HEK293 (cell line): ENCODE results near the gene ZG16.

Experiments used
- CTCF ChIA-PET: fragments of 350-600 bp; formaldehyde crosslinking; extraction: SDS; loops from one replicate; lab custom pipeline; 2021; ENCODE audit warnings: antibody characterized with exemption; lab: Yijun Ruan, JAX
- POLR2A ChIA-PET: fragments of 300-600 bp; formaldehyde crosslinking; extraction: SDS; loops from one replicate; lab custom pipeline; 2020; ENCODE audit warnings: antibody characterized with exemption, inconsistent platforms; lab: Yijun Ruan, JAX
- H3K27ac ChIP-seq: fragments of 200-500 bp; sonication (Bioruptor generic); 2 replicates; pipeline ENCODE4 v1.5.1; 2014; ENCODE audit warnings: low read depth, low read length, control low read depth, inconsistent platforms; ENCODE audit errors: extremely low read depth
- H3K36me3 ChIP-seq, 2 experiments: fragments of 200-500 bp in 1 of 2; sonication (Bioruptor generic) in 1 of 2; 1 replicate in 1 of 2; 2 replicates in 1 of 2; pipeline ENCODE4 v1.5.1; 2014 to 2017; ENCODE audit warnings: inconsistent platforms in 2 of 2, low read length in 2 of 2; ENCODE audit not compliant: control insufficient read depth in 2 of 2, insufficient read depth in 1 of 2
- H3K4me1 ChIP-seq: fragments of 200-500 bp; sonication (Bioruptor generic); 2 replicates; pipeline ENCODE4 v1.5.1; 2014; ENCODE audit warnings: mild to moderate bottlenecking, low read length, inconsistent platforms; ENCODE audit not compliant: control insufficient read depth, insufficient read depth
- H3K4me3 ChIP-seq: 2 replicates; pipeline ENCODE4 v1.5.1; 2011; ENCODE audit warnings: low read depth, mild to moderate bottlenecking, control low read depth, low read length, moderate library complexity
- H3K9me3 ChIP-seq: fragments of 200-500 bp; sonication (Bioruptor generic); 2 replicates; pipeline ENCODE4 v1.5.1; 2014; ENCODE audit warnings: low read depth, low read length, inconsistent platforms; ENCODE audit not compliant: control insufficient read depth, insufficient read depth
- BCL11B ChIP-seq: fragments of 450-650 bp; formaldehyde crosslinking; IDR thresholded peaks from 2 replicates; pipeline ENCODE4 v1.5.1; 2016; ENCODE audit warnings: low read depth, missing biosample characterization, missing genetic modification characterization
- EGR2 ChIP-seq: fragments of 450-650 bp; formaldehyde crosslinking; IDR thresholded peaks from 2 replicates; pipeline ENCODE4 v1.5.1; 2016; ENCODE audit warnings: low read depth, missing biosample characterization, missing genetic modification characterization
- KLF9 ChIP-seq: fragments of 450-650 bp; formaldehyde crosslinking; IDR thresholded peaks from 2 replicates; pipeline ENCODE4 v1.5.1; 2016; ENCODE audit warnings: missing biosample characterization, missing genetic modification characterization, low read depth
- MZF1 ChIP-seq: fragments of 450-650 bp; formaldehyde crosslinking; IDR thresholded peaks from 2 replicates; pipeline ENCODE4 v1.5.1; 2017; ENCODE audit warnings: missing biosample characterization, missing genetic modification characterization, borderline replicate concordance
- WT1 ChIP-seq: fragments of 450-650 bp; formaldehyde crosslinking; IDR thresholded peaks from 2 replicates; pipeline ENCODE4 v1.5.1; 2016; ENCODE audit warnings: missing biosample characterization, missing genetic modification characterization
- YY2 ChIP-seq: fragments of 450-650 bp; formaldehyde crosslinking; IDR thresholded peaks from 2 replicates; pipeline ENCODE4 v1.5.1; 2016; ENCODE audit warnings: missing biosample characterization, missing genetic modification characterization
- ZBTB1 ChIP-seq: fragments of 450-650 bp; formaldehyde crosslinking; IDR thresholded peaks from 2 replicates; pipeline ENCODE4 v1.5.1; 2016; ENCODE audit warnings: missing biosample characterization, missing genetic modification characterization
- ZBTB7A ChIP-seq: fragments of 450-650 bp; formaldehyde crosslinking; IDR thresholded peaks from 2 replicates; pipeline ENCODE4 v1.5.1; 2016; ENCODE audit warnings: low read depth, missing biosample characterization, missing genetic modification characterization
- ZFP69B ChIP-seq: fragments of 450-650 bp; formaldehyde crosslinking; IDR thresholded peaks from 2 replicates; pipeline ENCODE4 v1.5.1; 2016; ENCODE audit warnings: missing biosample characterization, missing genetic modification characterization
- ZNF174 ChIP-seq: fragments of 450-650 bp; formaldehyde crosslinking; IDR thresholded peaks from 2 replicates; pipeline ENCODE4 v1.5.0; 2017; ENCODE audit warnings: missing biosample characterization, mild to moderate bottlenecking, missing genetic modification characterization
- ZNF239 ChIP-seq: fragments of 450-650 bp; formaldehyde crosslinking; IDR thresholded peaks from 2 replicates; pipeline ENCODE4 v1.5.1; 2016; ENCODE audit warnings: missing biosample characterization, missing genetic modification characterization
- ZNF26 ChIP-seq: fragments of 450-650 bp; formaldehyde crosslinking; IDR thresholded peaks from 2 replicates; pipeline ENCODE4 v1.5.1; 2016; ENCODE audit warnings: missing biosample characterization, missing genetic modification characterization
- ZNF302 ChIP-seq: fragments of 450-650 bp; formaldehyde crosslinking; IDR thresholded peaks from 2 replicates; pipeline ENCODE4 v1.5.1; 2016; ENCODE audit warnings: missing biosample characterization, missing genetic modification characterization, low read depth
- ZNF488 ChIP-seq: fragments of 450-650 bp; formaldehyde crosslinking; IDR thresholded peaks from 2 replicates; pipeline ENCODE4 v1.5.1; 2016; ENCODE audit warnings: missing biosample characterization, missing genetic modification characterization
- ZNF514 ChIP-seq: fragments of 450-650 bp; formaldehyde crosslinking; IDR thresholded peaks from 2 replicates; pipeline ENCODE4 v1.5.1; 2016; ENCODE audit warnings: missing biosample characterization, missing genetic modification characterization
- ZNF544 ChIP-seq: fragments of 450-650 bp; formaldehyde crosslinking; IDR thresholded peaks from 2 replicates; pipeline ENCODE4 v1.5.0; 2017; ENCODE audit warnings: missing biosample characterization, missing genetic modification characterization
- ZNF560 ChIP-seq: fragments of 450-650 bp; formaldehyde crosslinking; IDR thresholded peaks from 2 replicates; pipeline ENCODE4 v1.5.1; 2017; ENCODE audit warnings: missing biosample characterization, missing genetic modification characterization, borderline replicate concordance
- ZNF658 ChIP-seq: fragments of 450-650 bp; formaldehyde crosslinking; IDR thresholded peaks from 2 replicates; pipeline ENCODE4; 2016; ENCODE audit warnings: missing biosample characterization, missing genetic modification characterization
- ZNF677 ChIP-seq: fragments of 450-650 bp; IDR thresholded peaks from 2 replicates; pipeline ENCODE4 v1.5.0; 2018; ENCODE audit warnings: missing biosample characterization, mild to moderate bottlenecking, missing genetic modification characterization, moderate library complexity
- ZNF777 ChIP-seq: fragments of 450-650 bp; formaldehyde crosslinking; IDR thresholded peaks from 2 replicates; pipeline ENCODE4 v1.5.1; 2017; ENCODE audit warnings: missing biosample characterization, missing genetic modification characterization, borderline replicate concordance
- ZSCAN18 ChIP-seq: fragments of 450-650 bp; formaldehyde crosslinking; IDR thresholded peaks from 2 replicates; pipeline ENCODE4 v1.5.1; 2016; ENCODE audit warnings: missing biosample characterization, missing genetic modification characterization
- TF ChIP-seq, protein P1 (sequence below): fragments of 450-650 bp; formaldehyde crosslinking; IDR thresholded peaks from 2 replicates; pipeline ENCODE4 v1.5.1; 2016; ENCODE audit warnings: missing biosample characterization, missing genetic modification characterization
- TF ChIP-seq, protein P2 (sequence below): fragments of 450-650 bp; formaldehyde crosslinking; IDR thresholded peaks from 2 replicates; pipeline ENCODE4 v1.5.1; 2016; ENCODE audit warnings: missing biosample characterization, missing genetic modification characterization
- TF ChIP-seq, protein P3 (sequence below): fragments of 450-650 bp; formaldehyde crosslinking; IDR thresholded peaks from 2 replicates; pipeline ENCODE4 v1.5.1; 2017; ENCODE audit warnings: missing biosample characterization, missing genetic modification characterization
- TF ChIP-seq, protein P4 (sequence below): fragments of 450-650 bp; formaldehyde crosslinking; IDR thresholded peaks from 2 replicates; pipeline ENCODE4 v1.5.1; 2017; ENCODE audit warnings: missing biosample characterization, missing genetic modification characterization

Gene ZG16

GRCh38 chr16:29743475-29743826 lies 34.6 kb upstream of the ZG16 start:
- ChIA-PET CTCF (interaction anchor here (1.6 kb wide), 1 partner anchor 14 kb away, joined by 8 read pairs; no protein-coding TSS in a partner anchor), POLR2A (interaction anchor here (0.7 kb wide), 1 partner anchor 64 kb away, joined by 3 read pairs; no protein-coding TSS in a partner anchor)
- no peaks in the 10 kb centered on the region for H3K4me1 ChIP-seq
- H3K9me3 ChIP-seq = no peaks in the 10 kb centered on the region
- no peak overlapping the region for H3K27ac ChIP-seq
- no peaks in the 10 kb centered on the region for H3K36me3 ChIP-seq
- no peak overlapping the region for H3K4me3 ChIP-seq
- TF ChIP-seq MZF1 (tag by site-specific recombination) (no peak), ZFP69B (tag by site-specific recombination) (no peak), YY2 (tag by site-specific recombination) (no peak), ZNF302 (tag by site-specific recombination) (no peak), WT1 (tag by site-specific recombination) (no peak), ZNF488 (tag by site-specific recombination) (no peak), ZNF560 (no peak), ZNF174 (tag by site-specific recombination) (no peak), ZNF777 (no peak), ZNF239 (tag by site-specific recombination) (no peak), ZNF658 (tag by site-specific recombination) (no peak), ZBTB7A (tag by site-specific recombination) (no peak), BCL11B (tag by site-specific recombination) (no peak)
- TF ChIP-seq, protein P1, sequence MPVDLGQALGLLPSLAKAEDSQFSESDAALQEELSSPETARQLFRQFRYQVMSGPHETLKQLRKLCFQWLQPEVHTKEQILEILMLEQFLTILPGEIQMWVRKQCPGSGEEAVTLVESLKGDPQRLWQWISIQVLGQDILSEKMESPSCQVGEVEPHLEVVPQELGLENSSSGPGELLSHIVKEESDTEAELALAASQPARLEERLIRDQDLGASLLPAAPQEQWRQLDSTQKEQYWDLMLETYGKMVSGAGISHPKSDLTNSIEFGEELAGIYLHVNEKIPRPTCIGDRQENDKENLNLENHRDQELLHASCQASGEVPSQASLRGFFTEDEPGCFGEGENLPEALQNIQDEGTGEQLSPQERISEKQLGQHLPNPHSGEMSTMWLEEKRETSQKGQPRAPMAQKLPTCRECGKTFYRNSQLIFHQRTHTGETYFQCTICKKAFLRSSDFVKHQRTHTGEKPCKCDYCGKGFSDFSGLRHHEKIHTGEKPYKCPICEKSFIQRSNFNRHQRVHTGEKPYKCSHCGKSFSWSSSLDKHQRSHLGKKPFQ (tag by site-specific recombination) = no peak
- TF ChIP-seq, protein P2, sequence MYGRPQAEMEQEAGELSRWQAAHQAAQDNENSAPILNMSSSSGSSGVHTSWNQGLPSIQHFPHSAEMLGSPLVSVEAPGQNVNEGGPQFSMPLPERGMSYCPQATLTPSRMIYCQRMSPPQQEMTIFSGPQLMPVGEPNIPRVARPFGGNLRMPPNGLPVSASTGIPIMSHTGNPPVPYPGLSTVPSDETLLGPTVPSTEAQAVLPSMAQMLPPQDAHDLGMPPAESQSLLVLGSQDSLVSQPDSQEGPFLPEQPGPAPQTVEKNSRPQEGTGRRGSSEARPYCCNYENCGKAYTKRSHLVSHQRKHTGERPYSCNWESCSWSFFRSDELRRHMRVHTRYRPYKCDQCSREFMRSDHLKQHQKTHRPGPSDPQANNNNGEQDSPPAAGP (tag by site-specific recombination) = no peak
- TF ChIP-seq, protein P3, sequence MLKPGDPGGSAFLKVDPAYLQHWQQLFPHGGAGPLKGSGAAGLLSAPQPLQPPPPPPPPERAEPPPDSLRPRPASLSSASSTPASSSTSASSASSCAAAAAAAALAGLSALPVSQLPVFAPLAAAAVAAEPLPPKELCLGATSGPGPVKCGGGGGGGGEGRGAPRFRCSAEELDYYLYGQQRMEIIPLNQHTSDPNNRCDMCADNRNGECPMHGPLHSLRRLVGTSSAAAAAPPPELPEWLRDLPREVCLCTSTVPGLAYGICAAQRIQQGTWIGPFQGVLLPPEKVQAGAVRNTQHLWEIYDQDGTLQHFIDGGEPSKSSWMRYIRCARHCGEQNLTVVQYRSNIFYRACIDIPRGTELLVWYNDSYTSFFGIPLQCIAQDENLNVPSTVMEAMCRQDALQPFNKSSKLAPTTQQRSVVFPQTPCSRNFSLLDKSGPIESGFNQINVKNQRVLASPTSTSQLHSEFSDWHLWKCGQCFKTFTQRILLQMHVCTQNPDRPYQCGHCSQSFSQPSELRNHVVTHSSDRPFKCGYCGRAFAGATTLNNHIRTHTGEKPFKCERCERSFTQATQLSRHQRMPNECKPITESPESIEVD (tag by site-specific recombination) = no peak

DNA sequence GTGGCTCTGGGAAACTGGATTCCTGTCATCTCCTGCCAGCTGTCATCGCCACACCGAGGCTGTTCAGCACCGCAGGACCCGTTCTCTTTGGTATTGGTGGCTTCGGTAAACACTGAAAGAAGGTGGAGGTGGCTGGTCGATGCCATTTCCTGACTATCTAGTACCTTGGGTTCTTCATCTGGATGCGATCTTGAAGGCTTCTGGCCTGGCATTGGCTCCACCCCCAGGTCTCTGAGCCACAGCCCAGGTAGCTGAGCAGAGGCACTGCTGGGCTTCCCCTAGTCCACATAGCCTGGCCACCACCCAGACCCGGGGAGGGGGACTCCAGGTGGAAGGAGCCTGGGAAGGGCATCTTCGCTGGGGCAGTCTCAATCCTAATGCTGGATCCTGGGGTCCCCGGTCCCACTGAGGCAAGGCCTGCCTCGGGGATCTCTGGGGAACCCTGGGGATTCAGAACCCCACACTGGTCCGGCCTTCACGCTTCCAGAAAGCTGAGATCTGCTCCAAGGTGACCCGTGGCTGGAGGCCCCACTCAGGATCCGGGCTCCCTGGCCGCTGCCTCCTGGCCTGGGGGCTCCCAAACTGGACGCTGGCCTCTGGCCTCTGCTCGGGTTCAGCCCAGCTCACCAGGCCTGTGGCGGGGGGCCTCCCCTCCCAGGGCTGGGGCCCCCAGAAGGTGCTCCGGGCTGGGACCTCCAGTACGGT lies 34.1 kb upstream of the ZG16 start:
- POLR2A ChIA-PET = interaction anchor here (0.7 kb wide), 1 partner anchor 65 kb away, joined by 3 read pairs; no protein-coding TSS in a partner anchor
- CTCF ChIA-PET = interaction anchor here (1.6 kb wide), 1 partner anchor 14 kb away, joined by 8 read pairs; no protein-coding TSS in a partner anchor
- H3K27ac ChIP-seq = no peak overlapping the region
- H3K36me3 ChIP-seq = no peaks in the 10 kb centered on the region
- H3K9me3 ChIP-seq = no peaks in the 10 kb centered on the region
- H3K4me3 ChIP-seq = no peak overlapping the region
- H3K4me1 ChIP-seq = no peaks in the 10 kb centered on the region
- TF ChIP-seq ZBTB1 = no peak
- TF ChIP-seq KLF9 = no peak
- no peak for TF ChIP-seq ZNF514 (tag by site-specific recombination)
- no peak for TF ChIP-seq EGR2 (tag by site-specific recombination)
- TF ChIP-seq ZNF544 (tag by site-specific recombination) = no peak
- TF ChIP-seq ZSCAN18 = no peak
- TF ChIP-seq, protein P4, sequence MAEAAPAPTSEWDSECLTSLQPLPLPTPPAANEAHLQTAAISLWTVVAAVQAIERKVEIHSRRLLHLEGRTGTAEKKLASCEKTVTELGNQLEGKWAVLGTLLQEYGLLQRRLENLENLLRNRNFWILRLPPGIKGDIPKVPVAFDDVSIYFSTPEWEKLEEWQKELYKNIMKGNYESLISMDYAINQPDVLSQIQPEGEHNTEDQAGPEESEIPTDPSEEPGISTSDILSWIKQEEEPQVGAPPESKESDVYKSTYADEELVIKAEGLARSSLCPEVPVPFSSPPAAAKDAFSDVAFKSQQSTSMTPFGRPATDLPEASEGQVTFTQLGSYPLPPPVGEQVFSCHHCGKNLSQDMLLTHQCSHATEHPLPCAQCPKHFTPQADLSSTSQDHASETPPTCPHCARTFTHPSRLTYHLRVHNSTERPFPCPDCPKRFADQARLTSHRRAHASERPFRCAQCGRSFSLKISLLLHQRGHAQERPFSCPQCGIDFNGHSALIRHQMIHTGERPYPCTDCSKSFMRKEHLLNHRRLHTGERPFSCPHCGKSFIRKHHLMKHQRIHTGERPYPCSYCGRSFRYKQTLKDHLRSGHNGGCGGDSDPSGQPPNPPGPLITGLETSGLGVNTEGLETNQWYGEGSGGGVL (tag by site-specific recombination) = no peak
- TF ChIP-seq ZNF658 (tag by site-specific recombination) = no peak
- no peak for TF ChIP-seq ZNF26 (tag by site-specific recombination)
- no peak for TF ChIP-seq ZNF677
